Activated CD4-positive, alpha-beta memory T cell treated with anti-CD3 and anti-CD28 coated beads for 36 hours (primary cell): ENCODE results near the gene ECSIT. TPM values are rescaled to one million over a fixed set of nuclear protein-coding genes. Genes with fewer than 3 reads are reported as not detected.

ENCODE experiments used
- CTCF ChIA-PET: fragments of 350-600 bp; sonication (Branson Sonifier 250); formaldehyde crosslinking; loops from one replicate; lab custom pipeline; 2021; ENCODE audit warnings: antibody characterized with exemption, inconsistent platforms; lab: Charles Lee
- POLR2A ChIA-PET: fragments of 350-600 bp; sonication (Branson Sonifier 250); formaldehyde crosslinking; loops from one replicate; lab custom pipeline; 2021; ENCODE audit warnings: antibody characterized with exemption; lab: Charles Lee
- DNase-seq: peaks from one replicate; pipeline ENCODE4 v3.0.0-alpha.2; 2020
- H3K27ac Mint-ChIP-seq: one replicate; pipeline ENCODE4 v1.8.0; 2021; ENCODE audit warnings: mixed read lengths
- H3K27me3 Mint-ChIP-seq: one replicate; pipeline ENCODE4 v1.8.0; 2021; ENCODE audit warnings: mixed read lengths
- H3K36me3 Mint-ChIP-seq: one replicate; pipeline ENCODE4 v1.8.0; 2021; ENCODE audit warnings: mixed read lengths
- H3K4me1 Mint-ChIP-seq: one replicate; pipeline ENCODE4 v1.8.0; 2021; ENCODE audit warnings: low read depth, mixed read lengths
- H3K4me3 Mint-ChIP-seq: one replicate; pipeline ENCODE4 v1.8.0; 2021; ENCODE audit warnings: mild to moderate bottlenecking, mixed read lengths
- H3K9me3 Mint-ChIP-seq: one replicate; pipeline ENCODE4 v1.8.0; 2021; ENCODE audit warnings: mixed read lengths
- intact Hi-C: fragments of 100-400 bp; cut with micrococcal nuclease; formaldehyde crosslinking; loops from one replicate; pipeline ENCODE4 v1.15.1; 2023
- total RNA-seq, 2 experiments: library from RNA; stranded (reverse); gene quantifications; one replicate each; pipeline ENCODE4 v1.2.3, GENCODE V29; 2021

The ECSIT gene
- total RNA-seq, 2 experiments from 2014 or later: 34.9 to 36.6 TPM

DNA sequence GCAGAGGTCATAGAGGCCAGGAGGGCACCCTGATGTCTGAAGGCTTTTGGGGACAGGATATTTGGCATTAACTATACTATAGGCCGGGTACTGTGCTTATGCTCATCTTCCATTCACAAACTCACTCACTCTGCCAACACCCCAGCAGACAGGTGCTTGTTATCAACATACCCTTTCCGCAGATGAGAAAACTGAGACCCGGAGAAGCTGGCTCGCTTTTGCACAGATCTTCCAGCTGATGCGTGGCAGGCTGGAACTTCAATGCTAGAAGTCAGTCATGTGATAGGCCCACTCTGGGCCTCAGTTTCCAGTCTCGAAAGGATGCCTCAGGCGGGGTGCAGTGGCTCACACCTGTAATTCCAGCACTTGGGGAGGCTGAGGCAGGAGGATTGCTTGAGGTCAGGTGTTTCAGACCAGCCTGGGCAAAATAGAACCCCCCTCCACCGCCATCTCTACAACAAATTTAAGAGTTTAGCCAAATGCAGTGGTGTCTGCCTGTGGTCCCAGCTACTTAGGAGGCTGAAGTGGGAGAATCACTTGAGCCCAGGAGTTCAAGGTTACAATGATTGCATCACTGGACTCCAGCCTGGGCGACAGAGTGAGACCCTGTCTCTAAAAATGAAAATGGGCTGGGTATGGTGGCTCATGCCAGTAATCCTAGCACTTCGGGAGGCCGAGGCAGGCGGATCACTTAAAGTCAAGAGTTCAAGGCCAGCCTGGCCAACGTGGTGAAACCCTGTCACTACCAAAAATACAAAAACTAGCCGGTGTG is 19.2 kb upstream of the ECSIT start:
- peaks cover 6% of the 10 kb centered on the region for H3K27me3 Mint-ChIP-seq
- H3K4me3 Mint-ChIP-seq: no peak overlapping the region
- intact Hi-C loops: no loop called here
- no peak overlapping the region for H3K27ac Mint-ChIP-seq
- no peaks in the 10 kb centered on the region for H3K9me3 Mint-ChIP-seq
- no peak for DNase-seq
- H3K4me1 Mint-ChIP-seq: no peaks in the 10 kb centered on the region
- ChIA-PET POLR2A (no interaction called here), CTCF (interaction anchor here (0.7 kb wide), 1 partner anchor 12 kb away, joined by 3 read pairs; no protein-coding TSS in a partner anchor)
- H3K36me3 Mint-ChIP-seq: peaks cover 6% of the 10 kb centered on the region

DNA sequence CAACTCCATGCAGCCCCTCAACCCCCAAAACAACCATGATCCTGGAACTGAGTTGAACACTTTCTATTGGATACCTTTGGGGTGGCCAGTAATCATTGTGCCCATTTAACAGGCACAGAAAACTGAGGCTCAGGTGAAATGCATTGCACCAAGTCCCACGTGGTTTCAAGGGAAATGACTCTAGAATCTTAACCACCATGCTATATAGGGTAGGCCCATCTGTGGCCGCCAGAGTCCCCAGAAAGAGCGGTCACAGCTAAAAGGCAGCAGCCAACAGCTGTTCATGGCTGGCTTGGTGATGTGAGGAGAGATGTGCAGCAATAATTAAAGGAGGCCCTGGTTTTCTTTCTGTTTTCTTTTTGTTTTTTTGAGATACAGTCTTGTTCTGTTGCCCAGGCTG is 12.3 kb upstream of the ECSIT start:
- intact Hi-C loops: no loop called here
- Mint-ChIP-seq H3K36me3 (no peaks in the 10 kb centered on the region), H3K9me3 (no peaks in the 10 kb centered on the region), H3K4me3 (no peak overlapping the region), H3K27ac (no peak overlapping the region), H3K4me1 (no peaks in the 10 kb centered on the region), H3K27me3 (peaks cover 25% of the 10 kb centered on the region)
- POLR2A ChIA-PET: interaction anchor here (1.5 kb wide), 1 partner anchor 13 kb away, joined by 3 read pairs; the partner anchor contains the start of gene ECSIT
- CTCF ChIA-PET: no interaction called here
- no peak for DNase-seq

DNA sequence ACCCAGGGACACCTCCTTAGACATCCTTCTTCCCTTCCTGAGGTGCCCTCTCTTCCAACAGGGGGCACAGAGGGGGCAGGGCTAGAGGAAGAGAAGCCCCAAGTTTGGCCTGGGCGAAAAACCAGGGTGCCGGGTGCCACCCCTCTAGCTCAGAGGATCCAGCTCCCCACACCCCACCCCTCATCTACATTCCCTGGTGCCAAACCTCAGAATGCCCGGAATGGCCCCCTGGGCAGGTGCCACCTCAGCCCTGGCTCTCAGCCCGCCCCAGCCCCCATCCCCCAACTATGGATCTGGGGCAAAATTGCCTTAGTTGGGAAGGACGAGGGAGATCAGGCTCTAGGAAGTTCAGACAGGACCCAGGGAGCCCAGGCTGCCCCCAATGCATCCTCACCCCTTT is 11.7 kb upstream of the ECSIT start:
- Mint-ChIP-seq H3K27ac (no peak overlapping the region), H3K36me3 (no peaks in the 10 kb centered on the region), H3K9me3 (no peaks in the 10 kb centered on the region), H3K4me3 (no peak overlapping the region), H3K4me1 (peaks cover 2% of the 10 kb centered on the region), H3K27me3 (peaks cover 25% of the 10 kb centered on the region)
- intact Hi-C loops: no loop called here
- ChIA-PET POLR2A (interaction anchor here (1.5 kb wide), 1 partner anchor 12 kb away, joined by 3 read pairs; the partner anchor contains the start of gene ECSIT), CTCF (no interaction called here)
- no peak for DNase-seq

DNA sequence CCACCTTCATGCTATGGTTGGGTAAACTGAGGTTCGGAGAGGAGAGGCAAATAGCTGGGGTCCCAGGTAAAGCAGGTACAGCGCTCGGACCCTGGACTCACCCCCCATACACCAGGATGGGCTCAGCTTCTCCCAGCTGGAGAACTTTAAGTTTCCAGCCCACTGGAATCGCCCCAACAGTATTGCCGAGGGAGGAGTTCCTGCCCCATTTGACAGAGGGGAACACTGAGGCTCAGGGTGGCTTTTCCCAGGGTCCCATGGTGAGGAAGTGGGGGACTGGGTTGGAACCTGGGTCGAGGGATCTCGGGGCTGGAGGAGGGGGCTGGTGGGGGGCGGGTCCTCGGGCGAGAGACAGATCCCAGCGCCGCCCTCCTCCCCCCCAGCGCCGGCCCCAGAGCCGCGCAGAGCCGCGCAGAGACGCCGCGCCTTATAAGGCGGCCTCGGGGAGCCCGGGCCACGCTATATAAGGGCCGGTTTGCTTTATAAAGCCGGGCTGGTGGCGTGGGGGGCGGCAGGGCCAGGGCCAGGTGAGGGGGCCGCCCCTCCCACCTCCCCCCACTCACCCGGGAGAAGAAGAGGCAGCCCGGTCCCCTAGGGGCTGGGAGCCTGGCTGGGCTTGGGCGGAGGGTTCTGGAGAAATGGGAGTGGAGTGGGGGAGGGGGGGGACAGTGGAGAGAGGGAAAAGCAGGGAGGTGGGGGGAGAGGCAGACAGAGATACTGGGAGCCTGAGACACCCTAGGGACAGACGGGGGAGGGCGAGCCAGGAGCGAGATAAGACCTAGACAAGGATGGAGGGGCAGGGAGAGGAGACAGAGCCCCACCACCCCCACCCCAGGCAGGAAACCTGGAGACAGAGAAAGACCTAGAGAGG is 10.8 kb upstream of the ECSIT start:
- Mint-ChIP-seq H3K27ac (no peak overlapping the region), H3K4me1 (peaks cover 4% of the 10 kb centered on the region), H3K4me3 (no peak overlapping the region), H3K36me3 (no peaks in the 10 kb centered on the region), H3K27me3 (peaks cover 23% of the 10 kb centered on the region), H3K9me3 (no peaks in the 10 kb centered on the region)
- intact Hi-C loops: no loop called here
- ChIA-PET CTCF (interaction anchor here (1.3 kb wide), 1 partner anchor 19 kb away, joined by 4 read pairs; the partner anchor contains the start of gene ELOF1), POLR2A (interaction anchor here (1.5 kb wide), 1 partner anchor 11 kb away, joined by 3 read pairs; the partner anchor contains the start of gene ECSIT)
- DNase-seq: no peak

DNA sequence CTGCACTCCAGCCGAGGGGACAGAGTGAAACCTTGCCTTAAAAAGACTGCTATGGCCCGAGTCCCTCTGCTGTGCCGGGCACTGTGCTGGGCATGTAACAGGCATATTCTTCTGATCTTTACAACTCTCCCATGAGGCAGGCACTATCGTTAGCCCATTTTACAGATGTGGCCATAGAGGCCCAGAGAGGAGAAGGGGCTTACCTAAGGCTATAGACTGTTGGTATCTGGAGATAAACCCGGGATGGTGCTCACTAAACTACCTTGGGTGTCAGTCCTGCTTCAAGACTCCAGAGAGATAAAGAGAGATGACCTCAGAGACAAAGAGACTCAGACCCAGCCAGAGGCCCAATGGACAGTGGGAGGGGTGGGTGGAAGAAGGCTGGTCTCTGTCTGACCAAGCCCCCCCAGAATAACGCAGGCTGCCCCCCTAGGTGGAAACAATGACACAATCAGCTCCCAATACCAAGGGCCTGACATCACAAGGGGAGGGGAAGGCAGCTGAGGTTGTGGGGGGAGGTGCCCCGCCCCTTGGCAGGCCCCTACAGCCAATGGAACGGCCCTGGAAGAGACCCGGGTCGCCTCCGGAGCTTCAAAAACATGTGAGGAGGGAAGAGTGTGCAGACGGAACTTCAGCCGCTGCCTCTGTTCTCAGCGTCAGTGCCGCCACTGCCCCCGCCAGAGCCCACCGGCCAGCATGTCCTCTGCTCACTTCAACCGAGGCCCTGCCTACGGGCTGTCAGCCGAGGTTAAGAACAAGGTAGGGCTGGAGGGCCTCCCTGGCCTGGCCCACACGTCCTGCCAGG is 9.5 kb upstream of the ECSIT start, which contains the start of gene CNN1:
Gene CNN1 (plus strand): TSS at position 620 of the 805 bp plus-strand sequence. CDS start 77 bp downstream, at position 697.
- H3K4me3 Mint-ChIP-seq: no peak within 1 kb of the TSS
- CTCF ChIA-PET: interaction anchor here (1.3 kb wide), 1 partner anchor 21 kb away, joined by 4 read pairs; the partner anchor contains the start of gene ELOF1
- peaks cover 4% of the 10 kb centered on the region for H3K4me1 Mint-ChIP-seq
- intact Hi-C loops: no loop called here
- H3K27me3 Mint-ChIP-seq: peaks cover 19% of the 10 kb centered on the region
- H3K36me3 Mint-ChIP-seq: no peaks in the 10 kb centered on the region
- H3K9me3 Mint-ChIP-seq: no peaks in the 10 kb centered on the region
- POLR2A ChIA-PET: interaction anchor here (0.6 kb wide), 1 partner anchor 45 kb away, joined by 3 read pairs; no protein-coding TSS in a partner anchor
- DNase-seq: no peak
- H3K27ac Mint-ChIP-seq: no peak within 1 kb of the TSS

DNA sequence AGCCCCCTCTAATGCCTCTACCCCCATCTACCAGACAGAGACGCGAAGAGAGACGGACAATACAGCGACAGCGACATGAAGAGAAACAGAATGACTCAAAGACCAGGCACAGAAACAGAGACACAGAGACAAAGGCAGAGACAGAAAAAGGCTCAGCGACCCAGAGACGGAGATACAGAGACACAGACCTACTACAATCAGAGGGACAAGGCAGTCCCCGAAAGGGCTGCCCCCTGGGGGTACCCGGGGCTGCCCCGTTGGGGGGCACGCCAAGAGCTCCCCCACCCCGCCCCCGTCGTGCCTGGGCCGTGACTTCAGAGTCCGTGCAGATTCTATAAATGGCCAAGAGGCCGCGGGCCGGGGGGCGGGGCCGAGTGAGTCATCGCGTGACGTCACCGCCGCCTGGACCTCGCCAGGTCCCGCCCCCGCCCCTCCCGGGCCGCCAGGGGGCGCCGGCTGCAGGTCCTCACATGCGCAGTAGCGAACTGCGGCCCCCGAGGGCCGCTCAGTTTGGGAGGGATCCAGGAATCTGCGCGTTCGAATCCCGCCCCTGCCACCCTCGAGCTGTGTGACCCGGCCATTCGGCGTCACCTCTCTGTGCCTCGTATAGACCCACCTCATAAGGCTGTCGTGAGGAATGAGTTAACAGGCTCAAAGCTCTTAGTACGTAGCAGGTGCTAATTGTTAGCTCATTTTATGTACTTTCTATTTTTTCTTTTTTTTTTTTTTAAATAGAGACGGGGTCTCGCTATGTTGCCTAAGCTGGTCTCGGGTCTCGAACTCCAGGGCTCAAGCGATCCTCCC is 7.1 kb upstream of the ECSIT start:
- H3K36me3 Mint-ChIP-seq: no peaks in the 10 kb centered on the region
- ChIA-PET CTCF (interaction anchor here (0.6 to 2.5 kb wide), 12 partner anchors 9 to 55 kb away, joined by 3 to 17 read pairs (median 6); partner anchors contain the start of genes ELOF1 and ZNF653), POLR2A (interaction anchor here (1.0 kb wide), 1 partner anchor 16 kb away, joined by 3 read pairs; no protein-coding TSS in a partner anchor)
- H3K4me3 Mint-ChIP-seq: peak overlapping the region; percentile 36
- peak; percentile 91 for DNase-seq
- H3K27me3 Mint-ChIP-seq: peaks cover 12% of the 10 kb centered on the region
- H3K27ac Mint-ChIP-seq: peak overlapping the region; percentile 4
- no peaks in the 10 kb centered on the region for H3K9me3 Mint-ChIP-seq
- peaks cover 11% of the 10 kb centered on the region for H3K4me1 Mint-ChIP-seq
- intact Hi-C loops: loop anchor here (2.0 kb wide), 1 partner anchor 51 kb away; no protein-coding TSS in a partner anchor

DNA sequence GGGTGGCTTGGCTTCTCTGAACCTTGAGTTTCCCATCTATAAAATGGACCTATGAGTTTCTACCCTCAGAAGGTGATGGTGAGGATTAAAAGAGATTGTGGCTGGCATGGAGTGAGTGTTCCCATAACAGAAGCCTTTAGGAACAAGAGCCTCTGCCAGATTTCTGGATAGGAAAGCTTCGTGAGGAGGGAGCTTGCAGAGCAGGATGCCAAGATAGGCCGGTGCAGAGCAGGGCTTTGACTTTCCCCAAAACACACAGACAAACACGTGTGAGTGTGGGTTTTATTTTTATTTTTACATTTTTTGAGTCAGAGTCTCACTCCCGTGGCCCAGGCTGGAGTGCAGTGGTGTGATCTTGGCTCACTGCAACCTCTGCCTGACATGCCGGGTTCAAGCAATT is 6.0 kb upstream of the ECSIT start:
- CTCF ChIA-PET: interaction anchor here (0.6 to 2.5 kb wide), 3 partner anchors 27 to 56 kb away, joined by 3 to 17 read pairs (median 9); no protein-coding TSS in a partner anchor
- peaks cover 7% of the 10 kb centered on the region for H3K27me3 Mint-ChIP-seq
- no peak overlapping the region for H3K27ac Mint-ChIP-seq
- H3K36me3 Mint-ChIP-seq: no peaks in the 10 kb centered on the region
- H3K4me3 Mint-ChIP-seq: no peak overlapping the region
- DNase-seq: no peak
- H3K4me1 Mint-ChIP-seq: peaks cover 11% of the 10 kb centered on the region
- no peaks in the 10 kb centered on the region for H3K9me3 Mint-ChIP-seq
- intact Hi-C loops: no loop called here
- POLR2A ChIA-PET: no interaction called here

DNA sequence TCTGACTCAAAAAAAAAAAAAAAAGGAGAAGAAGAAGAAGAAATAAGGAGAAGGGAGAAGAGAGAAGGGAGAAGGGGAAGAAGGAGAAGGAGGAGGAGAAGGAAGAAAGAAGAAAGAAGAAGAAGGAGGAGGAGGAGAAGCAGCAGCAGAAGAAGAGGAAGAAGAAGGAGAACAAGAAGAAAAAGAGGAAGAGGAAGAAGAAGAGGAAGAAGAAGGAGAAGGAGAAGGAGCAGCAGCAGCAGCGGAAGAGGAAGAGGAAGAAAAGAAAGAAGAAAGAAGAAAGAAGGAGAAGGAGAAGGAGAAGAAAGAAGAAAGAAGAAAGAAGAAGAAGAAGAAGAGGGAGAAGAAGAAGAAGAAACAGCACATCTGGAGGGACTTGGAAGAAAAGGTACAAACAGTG is 5.6 kb upstream of the ECSIT start:
- H3K4me3 Mint-ChIP-seq: no peak overlapping the region
- no peaks in the 10 kb centered on the region for H3K9me3 Mint-ChIP-seq
- peaks cover 7% of the 10 kb centered on the region for H3K27me3 Mint-ChIP-seq
- ChIA-PET POLR2A (no interaction called here), CTCF (interaction anchor here (1.0 kb wide), 1 partner anchor 26 kb away, joined by 4 read pairs; no protein-coding TSS in a partner anchor)
- H3K36me3 Mint-ChIP-seq: no peaks in the 10 kb centered on the region
- no peak for DNase-seq
- H3K4me1 Mint-ChIP-seq: peaks cover 11% of the 10 kb centered on the region
- intact Hi-C loops: no loop called here
- no peak overlapping the region for H3K27ac Mint-ChIP-seq

DNA sequence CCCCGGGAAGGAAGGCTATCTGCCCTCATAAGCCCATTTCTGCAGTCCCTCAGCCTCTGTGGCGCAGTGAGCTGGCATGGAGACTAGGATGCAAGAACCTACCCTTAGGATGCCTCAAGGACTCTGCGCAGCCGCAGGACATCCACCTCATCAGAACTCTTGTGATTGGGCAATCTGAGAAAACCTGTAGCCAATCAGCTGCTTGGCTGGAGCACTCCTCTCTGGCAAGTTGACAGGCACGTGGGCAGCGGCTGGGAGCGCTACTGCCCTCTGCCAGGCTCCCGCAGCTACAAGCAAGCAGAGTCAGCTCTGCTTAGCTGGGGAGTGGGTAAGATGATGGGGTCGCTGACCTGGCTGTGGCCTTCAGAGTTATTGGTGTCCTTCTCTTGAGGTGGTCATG is 1.5 kb upstream of the ECSIT start:
- ChIA-PET POLR2A (interaction anchor here (0.6 kb wide), 1 partner anchor 316 kb away, joined by 3 read pairs; no protein-coding TSS in a partner anchor), CTCF (interaction anchor here (0.7 kb wide), 1 partner anchor 14 kb away, joined by 3 read pairs; no protein-coding TSS in a partner anchor)
- DNase-seq: peak; percentile 72
- Mint-ChIP-seq H3K4me1 (peaks cover 20% of the 10 kb centered on the region), H3K27me3 (no peaks in the 10 kb centered on the region), H3K4me3 (no peak overlapping the region), H3K9me3 (no peaks in the 10 kb centered on the region), H3K27ac (no peak overlapping the region), H3K36me3 (peaks cover 2% of the 10 kb centered on the region)
- intact Hi-C loops: no loop called here

DNA sequence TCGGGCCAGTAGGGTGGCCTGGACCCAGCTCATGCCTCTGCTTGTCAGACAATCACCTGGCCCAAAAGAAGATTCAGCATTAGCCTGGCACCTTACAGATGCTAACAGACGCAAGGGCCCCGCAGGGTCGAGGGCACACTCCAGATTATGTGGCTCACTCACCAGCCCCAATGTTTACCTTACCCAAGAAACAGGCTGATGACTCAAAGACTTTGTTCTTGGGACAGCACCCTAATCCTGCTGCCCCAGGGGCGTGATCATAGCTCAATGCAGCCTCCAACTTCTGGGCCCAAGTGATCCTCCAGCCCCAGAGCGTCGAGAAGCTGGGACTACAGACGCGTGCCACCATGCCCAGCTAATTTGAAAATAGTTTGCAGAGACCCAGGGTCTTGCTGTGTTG is 9.8 kb downstream of the ECSIT start:
- H3K9me3 Mint-ChIP-seq: no peaks in the 10 kb centered on the region
- H3K36me3 Mint-ChIP-seq: peaks cover 7% of the 10 kb centered on the region
- no peak overlapping the region for H3K27ac Mint-ChIP-seq
- no peak overlapping the region for H3K4me3 Mint-ChIP-seq
- no peak for DNase-seq
- intact Hi-C loops: no loop called here
- no peaks in the 10 kb centered on the region for H3K4me1 Mint-ChIP-seq
- ChIA-PET POLR2A (interaction anchor here (1.1 kb wide), 1 partner anchor 10 kb away, joined by 3 read pairs; the partner anchor contains the start of gene ECSIT), CTCF (no interaction called here)
- no peaks in the 10 kb centered on the region for H3K27me3 Mint-ChIP-seq
